Activated CD8-positive, alpha-beta memory T cell treated with anti-CD3 and anti-CD28 coated beads, Interleukin-2, amount 10 ng/mL, durations not matched to agents 7 days and 5 days (primary cell): ENCODE data around the gene MS4A14. TPM values are rescaled to one million over a fixed set of nuclear protein-coding genes. Genes with fewer than 3 reads are reported as not detected.
"Not testable (repeated sequence)": the region's sequence is repeated elsewhere in the genome, so short reads cannot be mapped to it uniquely, and the experiment has no call there.

ENCODE experiments used
- ATAC-seq: fragments of 150-1000 bp; cut with Tn5 transposase; one replicate; pipeline ENCODE4 v1.10.0; 2021; ENCODE audit warnings: moderate library complexity
- CTCF ChIA-PET: fragments of 350-600 bp; sonication (Branson Sonifier 250); formaldehyde crosslinking; loops from one replicate; lab custom pipeline; 2021; ENCODE audit warnings: antibody characterized with exemption; lab: Charles Lee
- DNase-seq: peaks from one replicate; pipeline ENCODE4 v3.0.0-alpha.2; 2020
- H3K27ac Mint-ChIP-seq: one replicate; pipeline ENCODE4 v1.8.0; 2021; ENCODE audit warnings: mild to moderate bottlenecking, mixed read lengths
- H3K27me3 Mint-ChIP-seq: one replicate; pipeline ENCODE4 v1.8.0; 2021; ENCODE audit warnings: mixed read lengths
- H3K36me3 Mint-ChIP-seq: one replicate; pipeline ENCODE4 v1.8.0; 2021; ENCODE audit warnings: mild to moderate bottlenecking, mixed read lengths
- H3K4me1 Mint-ChIP-seq: one replicate; pipeline ENCODE4 v1.8.0; 2021; ENCODE audit warnings: mixed read lengths
- H3K4me3 Mint-ChIP-seq: one replicate; pipeline ENCODE4 v1.8.0; 2021; ENCODE audit warnings: mild to moderate bottlenecking, moderate library complexity, mixed read lengths
- H3K9me3 Mint-ChIP-seq: one replicate; pipeline ENCODE4 v1.8.0; 2022; ENCODE audit warnings: low read depth, mixed read lengths
- total RNA-seq, 2 experiments: library from RNA; stranded (reverse); gene quantifications; one replicate each; pipeline ENCODE4 v1.2.3, GENCODE V29; 2021

Gene MS4A14
- not detected for total RNA-seq

- no peaks in the 10 kb centered on the region for H3K4me1 Mint-ChIP-seq
- no peaks in the 10 kb centered on the region for H3K36me3 Mint-ChIP-seq
- no peak within 1 kb of the TSS for H3K4me3 Mint-ChIP-seq
- peaks cover 4% of the 10 kb centered on the region for H3K27me3 Mint-ChIP-seq
- ATAC-seq (no peak), DNase-seq (no peak)
- no peak within 1 kb of the TSS for H3K27ac Mint-ChIP-seq
- no peaks in the 10 kb centered on the region for H3K9me3 Mint-ChIP-seq
- CTCF ChIA-PET = no interaction called here
These were observed at the start of gene MS4A14 for GRCh38 chr11:60396382-60396781. MS4A14 (plus strand) TSS chr11:60396459; CDS start chr11:60396579, 120 bp downstream.

GRCh38 chr11:60347084-60347797 lies 49.0 kb upstream of the MS4A14 start:
- Mint-ChIP-seq H3K27me3 (peaks cover 29% of the 10 kb centered on the region), H3K4me1 (no peaks in the 10 kb centered on the region), H3K9me3 (no peaks in the 10 kb centered on the region), H3K36me3 (no peaks in the 10 kb centered on the region), H3K4me3 (no peak overlapping the region), H3K27ac (no peak overlapping the region)
- ATAC-seq = no peak
- no peak for DNase-seq
- CTCF ChIA-PET = interaction anchor here (3.3 kb wide), 1 partner anchor 16 kb away, joined by 16 read pairs; no protein-coding TSS in a partner anchor

GRCh38 chr11:60348116-60348515 lies 48.1 kb upstream of the MS4A14 start:
- Mint-ChIP-seq H3K9me3 (no peaks in the 10 kb centered on the region), H3K4me1 (no peaks in the 10 kb centered on the region), H3K27me3 (peaks cover 29% of the 10 kb centered on the region), H3K27ac (no peak overlapping the region), H3K4me3 (no peak overlapping the region), H3K36me3 (no peaks in the 10 kb centered on the region)
- CTCF ChIA-PET = interaction anchor here (1.2 kb wide), 1 partner anchor 15 kb away, joined by 4 read pairs; no protein-coding TSS in a partner anchor
- no peak for ATAC-seq
- DNase-seq = no peak

GRCh38 chr11:60349990-60350389 lies 46.3 kb upstream of the MS4A14 start:
- H3K4me1 Mint-ChIP-seq = no peaks in the 10 kb centered on the region
- no peak overlapping the region for H3K4me3 Mint-ChIP-seq
- ATAC-seq (no peak), DNase-seq (no peak)
- CTCF ChIA-PET = interaction anchor here (1.2 to 1.7 kb wide), 2 partner anchors 12 to 13 kb away, joined by 3 to 6 read pairs; no protein-coding TSS in a partner anchor
- no peaks in the 10 kb centered on the region for H3K36me3 Mint-ChIP-seq
- H3K9me3 Mint-ChIP-seq = no peaks in the 10 kb centered on the region
- H3K27me3 Mint-ChIP-seq = peaks cover 25% of the 10 kb centered on the region
- no peak overlapping the region for H3K27ac Mint-ChIP-seq

GRCh38 chr11:60357771-60358170 lies 38.5 kb upstream of the MS4A14 start:
- no peak overlapping the region for H3K4me3 Mint-ChIP-seq
- no peaks in the 10 kb centered on the region for H3K4me1 Mint-ChIP-seq
- CTCF ChIA-PET = no interaction called here
- H3K27ac Mint-ChIP-seq = no peak overlapping the region
- DNase-seq = no peak
- peaks cover 8% of the 10 kb centered on the region for H3K27me3 Mint-ChIP-seq
- H3K36me3 Mint-ChIP-seq = no peaks in the 10 kb centered on the region
- H3K9me3 Mint-ChIP-seq = no peaks in the 10 kb centered on the region
- ATAC-seq = no peak

- Mint-ChIP-seq H3K9me3 (no peaks in the 10 kb centered on the region), H3K4me1 (no peaks in the 10 kb centered on the region), H3K4me3 (no peak overlapping the region), H3K36me3 (no peaks in the 10 kb centered on the region), H3K27me3 (peaks cover 30% of the 10 kb centered on the region), H3K27ac (no peak overlapping the region)
- DNase-seq (no peak), ATAC-seq (no peak)
- CTCF ChIA-PET = interaction anchor here (1.0 to 1.4 kb wide), 2 partner anchors 11 to 258 kb away, joined by 3 to 4 read pairs; no protein-coding TSS in a partner anchor
These were observed 35.6 kb upstream of the MS4A14 start for GRCh38 chr11:60360621-60361020.

GRCh38 chr11:60362241-60362640 lies 34.0 kb upstream of the MS4A14 start:
- Mint-ChIP-seq H3K9me3 (no peaks in the 10 kb centered on the region), H3K27me3 (peaks cover 34% of the 10 kb centered on the region), H3K36me3 (no peaks in the 10 kb centered on the region), H3K27ac (no peak overlapping the region), H3K4me3 (no peak overlapping the region), H3K4me1 (no peaks in the 10 kb centered on the region)
- DNase-seq (no peak), ATAC-seq (no peak)
- CTCF ChIA-PET = interaction anchor here (1.0 to 4.8 kb wide), 4 partner anchors 13 to 256 kb away, joined by 3 to 26 read pairs (median 10); no protein-coding TSS in a partner anchor

GRCh38 chr11:60363542-60364470 lies 32.5 kb upstream of the MS4A14 start:
- no peak overlapping the region for H3K4me3 Mint-ChIP-seq
- no peaks in the 10 kb centered on the region for H3K36me3 Mint-ChIP-seq
- H3K27me3 Mint-ChIP-seq = peaks cover 41% of the 10 kb centered on the region
- ATAC-seq (peak; percentile 39), DNase-seq (peak; percentile 66)
- no peak overlapping the region for H3K27ac Mint-ChIP-seq
- no peaks in the 10 kb centered on the region for H3K4me1 Mint-ChIP-seq
- CTCF ChIA-PET = interaction anchor here (0.9 to 4.8 kb wide), 19 partner anchors 8 to 269 kb away, joined by 3 to 26 read pairs (median 4); no protein-coding TSS in a partner anchor
- no peaks in the 10 kb centered on the region for H3K9me3 Mint-ChIP-seq

- CTCF ChIA-PET = interaction anchor here (1.4 kb wide), 1 partner anchor 253 kb away, joined by 3 read pairs; no protein-coding TSS in a partner anchor
- not testable (repeated sequence) for H3K4me1 Mint-ChIP-seq, H3K9me3 Mint-ChIP-seq, H3K36me3 Mint-ChIP-seq, DNase-seq, ATAC-seq, H3K4me3 Mint-ChIP-seq, H3K27ac Mint-ChIP-seq
- H3K27me3 Mint-ChIP-seq = peaks cover 47% of the 10 kb centered on the region
These were observed 29.9 kb upstream of the MS4A14 start for GRCh38 chr11:60366262-60366904.

GRCh38 chr11:60367009-60367408 lies 29.2 kb upstream of the MS4A14 start:
- no peak for ATAC-seq
- Mint-ChIP-seq H3K4me3 (no peak overlapping the region), H3K4me1 (no peaks in the 10 kb centered on the region), H3K9me3 (no peaks in the 10 kb centered on the region), H3K27me3 (peaks cover 45% of the 10 kb centered on the region), H3K27ac (no peak overlapping the region), H3K36me3 (no peaks in the 10 kb centered on the region)
- no peak for DNase-seq
- CTCF ChIA-PET = interaction anchor here (1.1 to 1.4 kb wide), 2 partner anchors 32 to 252 kb away, joined by 3 read pairs; no protein-coding TSS in a partner anchor

- CTCF ChIA-PET = interaction anchor here (1.1 to 1.4 kb wide), 2 partner anchors 12 to 33 kb away, joined by 3 read pairs; no protein-coding TSS in a partner anchor
- H3K27me3 Mint-ChIP-seq = peaks cover 45% of the 10 kb centered on the region
- H3K27ac Mint-ChIP-seq = no peak overlapping the region
These were observed 28.4 kb upstream of the MS4A14 start for GRCh38 chr11:60367896-60368295.

GRCh38 chr11:60370252-60370810 lies 25.9 kb upstream of the MS4A14 start:
- CTCF ChIA-PET = no interaction called here
- Mint-ChIP-seq H3K4me3 (no peak overlapping the region), H3K9me3 (no peaks in the 10 kb centered on the region), H3K36me3 (no peaks in the 10 kb centered on the region), H3K27me3 (peaks cover 21% of the 10 kb centered on the region), H3K27ac (no peak overlapping the region), H3K4me1 (no peaks in the 10 kb centered on the region)
- no peak for DNase-seq
- no peak for ATAC-seq

More at GRCh38 chr11:60367896-60368295, 28.4 kb upstream of the MS4A14 start:
- DNase-seq = no peak
- H3K9me3 Mint-ChIP-seq = no peaks in the 10 kb centered on the region
- ATAC-seq = no peak
- no peaks in the 10 kb centered on the region for H3K36me3 Mint-ChIP-seq
- no peak overlapping the region for H3K4me3 Mint-ChIP-seq
- H3K4me1 Mint-ChIP-seq = no peaks in the 10 kb centered on the region
